OCI-LY1 (cell line): Measurements from ENCODE around the gene PRKD2.

ENCODE experiments used
- CTCF ChIP-seq: fragments of 200-600 bp; sonication (generic), shearing (Covaris generic); IDR thresholded peaks from 2 replicates; pipeline ENCODE4 v1.5.1; 2017; ENCODE audit warnings: mild to moderate bottlenecking, antibody characterized with exemption, low read length, moderate library complexity, mixed read lengths
- EZH2 ChIP-seq: fragments of 200-600 bp; sonication (generic), shearing (Covaris generic); IDR thresholded peaks from 2 replicates; pipeline ENCODE4 v1.8.0; 2017; ENCODE audit warnings: borderline replicate concordance, mixed run types, mild to moderate bottlenecking, antibody characterized with exemption, low read length, moderate library complexity, mixed read lengths

GRCh38 chr19:46715620-46715974, 1.3 kb downstream of the PRKD2 start:
- no peak for TF ChIP-seq CTCF
- TF ChIP-seq EZH2, result no peak
